ENCODE data around the gene MRTFB.

MRTFB gene

GRCh38 chr16:14148016-14148415, 76.9 kb downstream of the MRTFB start:
- no peak for TF ChIP-seq CTCF (IDR thresholded peaks at IDR 0.05; ENCODE audit: insufficient read depth, missing control alignments)
- DNase-seq (ENCODE audit: insufficient read length, low spot score), result no peak
- no peak for FAIRE-seq

GRCh38 chr16:14148569-14148968, 77.5 kb downstream of the MRTFB start:
- FAIRE-seq, result no peak
- TF ChIP-seq CTCF (IDR thresholded peaks at IDR 0.05; ENCODE audit: insufficient read depth, missing control alignments), result no peak
- DNase-seq (ENCODE audit: insufficient read length, low spot score), result no peak

- FAIRE-seq, result no peak
- TF ChIP-seq CTCF (IDR thresholded peaks at IDR 0.05; ENCODE audit: insufficient read depth, missing control alignments), result no peak
- no peak for DNase-seq (ENCODE audit: insufficient read length, low spot score)
Measured at GRCh38 chr16:14150796-14151195, 79.7 kb downstream of the MRTFB start.

- DNase-seq (ENCODE audit: insufficient read length, low spot score) (no peak), FAIRE-seq (no peak)
- TF ChIP-seq CTCF (IDR thresholded peaks at IDR 0.05; ENCODE audit: insufficient read depth, missing control alignments), result no peak
Measured at GRCh38 chr16:14151256-14152030, 80.3 kb downstream of the MRTFB start.

- DNase-seq (ENCODE audit: insufficient read length, low spot score) (no peak), FAIRE-seq (no peak)
- TF ChIP-seq CTCF (IDR thresholded peaks at IDR 0.05; ENCODE audit: insufficient read depth, missing control alignments), result no peak
Measured at GRCh38 chr16:14155572-14156190, 84.6 kb downstream of the MRTFB start.

GRCh38 chr16:14164916-14165662, 94.0 kb downstream of the MRTFB start:
- no peak for TF ChIP-seq CTCF (IDR thresholded peaks at IDR 0.05; ENCODE audit: insufficient read depth, missing control alignments)
- DNase-seq (ENCODE audit: insufficient read length, low spot score) (no peak), FAIRE-seq (no peak)

Measured in D721Med (cell line).